HG02610 (cell line): Measurements from ENCODE around the gene MACROD2.
"Not testable (repeated sequence)": the region's sequence is repeated elsewhere in the genome, so short reads cannot be mapped to it uniquely, and the experiment has no call there.

ENCODE experiments used
- ATAC-seq: cut with Tn5 transposase; IDR thresholded peaks from one replicate; pipeline ENCODE4 v1.9.1; 2021; ENCODE audit warnings: mild to moderate bottlenecking, moderate library complexity; ENCODE audit not compliant: unreplicated experiment

MACROD2 gene

DNA sequence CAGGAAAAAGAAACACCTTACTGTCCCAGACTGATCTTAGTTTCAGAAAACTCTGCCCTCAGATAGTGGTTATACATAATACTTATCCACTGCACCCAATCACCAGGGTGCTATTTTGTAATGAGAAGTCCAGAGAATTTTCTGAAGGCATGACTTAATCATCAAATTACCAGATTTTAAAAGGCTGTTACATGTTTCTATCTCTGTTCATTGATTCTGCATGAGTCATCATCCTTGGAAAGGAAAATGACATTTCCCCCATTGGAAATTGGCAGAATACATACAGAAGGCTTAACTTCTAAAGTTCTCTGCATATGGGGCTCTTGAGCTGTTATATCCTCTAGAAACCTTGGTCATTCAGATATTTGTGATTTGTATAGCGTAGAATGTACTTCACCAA lies 930.0 kb downstream of the MACROD2 start:
- ATAC-seq: no peak

DNA sequence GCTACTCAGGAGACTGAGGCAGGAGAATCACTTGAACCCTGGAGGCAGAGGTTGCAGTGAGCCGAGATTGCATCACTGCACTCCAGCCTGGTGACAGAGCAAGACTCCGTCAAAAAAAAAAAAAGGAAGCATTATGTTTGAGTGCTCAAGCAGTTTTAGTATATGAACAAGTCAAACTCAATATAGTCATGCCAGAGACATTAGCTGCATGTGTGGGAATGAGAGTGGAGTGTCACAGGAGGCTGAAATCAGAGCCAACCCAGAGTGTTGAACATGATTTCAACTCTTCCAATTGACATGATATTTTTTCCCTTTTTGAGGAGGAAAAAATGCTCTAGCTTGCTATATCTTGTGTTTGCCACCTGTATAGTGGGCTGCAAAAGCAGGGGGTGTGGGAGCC lies 931.1 kb downstream of the MACROD2 start:
- not testable (repeated sequence) for ATAC-seq

DNA sequence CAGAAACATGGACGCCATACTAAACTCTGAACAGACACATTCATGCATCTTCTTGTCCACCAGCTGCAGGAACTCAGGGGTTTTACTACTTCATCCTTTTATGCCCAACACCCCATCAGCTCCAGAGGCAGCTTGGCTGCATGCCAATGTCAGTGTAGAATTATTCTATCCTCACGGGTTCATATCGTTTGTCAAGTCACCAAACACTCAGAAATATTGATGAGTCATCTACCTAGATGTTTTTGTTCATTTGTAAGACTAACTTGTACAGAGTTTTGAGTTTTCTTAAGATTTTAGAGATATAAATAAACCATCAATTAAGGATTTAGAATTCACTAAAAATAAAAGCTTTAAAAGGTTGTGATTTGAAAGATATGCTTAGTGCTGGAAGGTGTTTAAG lies 932.8 kb downstream of the MACROD2 start:
- ATAC-seq: no peak

- no peak for ATAC-seq
Measured at GRCh38 chr20:14929388-14929787, 934.1 kb downstream of the MACROD2 start.

- no peak for ATAC-seq
Measured at GRCh38 chr20:14932040-14932439, 936.7 kb downstream of the MACROD2 start.

DNA sequence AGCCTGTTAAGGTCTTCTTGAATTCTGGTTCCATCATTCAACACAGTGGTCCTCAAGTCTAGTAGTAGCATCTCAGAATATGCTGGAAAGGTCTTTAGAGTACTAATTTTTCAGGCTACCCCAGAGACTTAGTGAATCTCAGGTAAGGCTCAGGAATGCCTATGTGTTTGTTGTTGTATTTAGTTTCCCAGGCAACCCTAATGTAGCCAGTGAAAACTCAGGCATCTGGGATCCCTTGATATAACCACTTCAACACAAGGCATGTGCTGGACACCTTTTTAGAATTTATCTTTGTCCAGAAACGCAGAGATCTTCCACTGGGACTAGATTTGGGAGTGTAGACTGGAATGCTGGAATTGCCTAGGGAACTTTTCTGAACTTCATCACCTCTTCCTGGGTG lies 940.0 kb downstream of the MACROD2 start:
- no peak for ATAC-seq

DNA sequence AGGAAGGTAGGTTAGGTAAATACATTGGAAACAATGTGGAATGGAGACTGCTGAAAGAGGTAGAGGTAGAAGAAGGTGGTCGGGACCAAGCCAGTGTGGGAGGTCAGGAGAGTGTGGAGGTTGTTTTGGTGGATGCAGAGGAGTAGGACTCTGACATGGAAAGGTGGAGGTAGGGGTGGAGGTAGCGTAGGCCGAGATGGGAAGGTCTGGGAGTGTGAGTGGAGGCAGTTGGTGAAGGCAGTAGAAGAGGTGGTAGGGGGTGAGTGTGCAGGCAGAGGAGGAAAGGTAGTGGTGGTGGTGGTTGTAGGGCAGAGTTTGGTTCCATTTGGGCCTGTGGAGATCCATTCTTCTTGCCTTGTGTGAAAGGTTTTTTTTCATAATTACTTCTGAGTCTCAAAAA lies 941.7 kb downstream of the MACROD2 start:
- ATAC-seq: no peak

- no peak for ATAC-seq
Measured at GRCh38 chr20:14937846-14938245, 942.5 kb downstream of the MACROD2 start.

DNA sequence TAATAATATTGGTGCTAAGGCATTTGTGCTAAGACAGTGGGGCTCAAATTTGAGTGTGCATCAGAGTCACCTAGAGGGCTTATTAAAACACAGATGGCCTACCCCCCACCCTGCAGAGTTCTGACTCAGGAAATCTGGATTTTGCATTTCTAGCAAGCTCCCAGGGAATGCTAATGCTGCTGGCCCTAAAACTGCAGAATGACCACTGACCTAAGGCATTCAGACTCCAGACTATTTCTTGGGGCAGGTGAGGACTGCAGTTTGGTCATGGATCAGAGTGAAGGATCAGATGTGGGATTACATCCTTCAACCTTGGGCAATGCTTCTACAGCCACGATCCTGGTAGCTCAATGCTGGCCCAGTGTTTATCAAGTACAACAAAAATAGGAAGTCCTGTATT lies 952.2 kb downstream of the MACROD2 start:
- no peak for ATAC-seq

GRCh38 chr20:14947946-14948345 lies 952.6 kb downstream of the MACROD2 start:
- ATAC-seq: no peak

GRCh38 chr20:14948416-14948815 lies 953.1 kb downstream of the MACROD2 start:
- no peak for ATAC-seq

DNA sequence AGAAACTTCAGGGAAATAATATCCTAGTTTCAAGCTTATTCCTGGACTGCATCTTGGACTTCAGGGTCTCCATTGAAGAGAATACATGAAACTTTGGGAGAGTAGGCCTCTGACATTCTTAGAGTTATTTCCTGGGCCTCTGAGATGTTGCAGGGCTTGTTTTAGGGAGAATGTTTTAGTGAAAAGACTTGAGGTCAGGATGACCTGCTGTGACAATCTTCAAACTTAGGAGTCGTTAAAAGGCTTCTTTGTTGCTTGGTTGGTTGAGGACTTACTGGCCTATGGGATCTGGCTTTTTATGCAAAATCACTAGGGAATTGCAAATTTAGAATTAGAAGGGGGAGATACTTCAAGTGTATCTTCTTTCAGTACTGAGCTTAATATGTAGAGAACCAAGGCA lies 955.3 kb downstream of the MACROD2 start:
- ATAC-seq: no peak

GRCh38 chr20:14951105-14951504 lies 955.8 kb downstream of the MACROD2 start:
- peak; percentile 86 for ATAC-seq

DNA sequence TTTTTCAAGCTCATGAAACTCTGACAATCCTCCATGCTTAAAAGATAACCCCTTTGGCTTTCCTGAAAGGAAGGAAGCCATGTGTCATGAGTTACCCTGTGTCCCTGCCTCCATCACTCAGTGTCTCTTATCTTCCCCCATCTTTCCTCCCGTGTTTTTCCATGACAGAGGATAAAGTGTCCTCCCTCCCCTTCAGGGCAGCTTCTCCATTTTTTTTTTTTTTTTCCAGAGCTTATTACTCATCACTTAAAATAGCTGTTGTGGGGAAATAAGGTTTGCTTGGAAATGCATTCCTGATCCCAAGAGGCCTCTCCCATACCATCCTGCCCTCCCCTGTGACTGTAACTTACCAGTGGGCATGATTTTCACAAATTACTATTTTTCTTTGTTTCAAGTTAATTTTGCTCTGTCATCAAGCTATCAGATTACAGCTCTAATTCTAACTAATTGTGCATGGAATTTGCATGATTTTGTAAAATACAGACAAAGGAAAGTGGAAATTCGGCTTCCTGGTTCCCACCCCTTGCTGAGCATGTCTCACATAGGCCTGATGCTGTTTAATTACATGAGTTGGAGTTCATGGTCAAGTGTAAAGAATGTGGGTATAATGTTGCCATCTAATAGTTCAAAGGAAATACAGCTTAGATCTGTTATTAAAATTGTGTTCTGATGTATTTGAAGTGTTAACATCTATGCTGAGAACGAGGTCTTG lies 956.5 kb downstream of the MACROD2 start:
- ATAC-seq: no peak

DNA sequence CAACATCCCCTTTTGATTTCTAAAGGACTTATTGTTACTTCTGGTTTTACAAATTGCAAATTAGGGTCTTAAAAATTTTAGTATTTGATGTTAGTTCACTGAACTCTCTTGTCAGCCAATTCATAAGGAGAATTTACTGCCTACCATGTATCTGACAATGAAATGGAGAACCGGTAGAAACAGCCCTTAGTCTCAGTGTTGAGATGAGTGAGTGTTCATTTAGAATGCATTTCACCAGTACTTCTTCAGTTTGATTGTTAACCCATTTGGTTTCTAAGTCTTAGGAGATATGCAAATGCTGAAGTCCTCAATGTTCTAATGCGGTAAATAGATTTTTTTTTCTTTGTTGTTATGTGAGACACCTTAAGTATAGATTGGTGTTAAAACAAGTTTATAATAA lies 958.4 kb downstream of the MACROD2 start:
- ATAC-seq: no peak

- ATAC-seq: no peak
Measured at GRCh38 chr20:14955399-14955798, 960.1 kb downstream of the MACROD2 start.

DNA sequence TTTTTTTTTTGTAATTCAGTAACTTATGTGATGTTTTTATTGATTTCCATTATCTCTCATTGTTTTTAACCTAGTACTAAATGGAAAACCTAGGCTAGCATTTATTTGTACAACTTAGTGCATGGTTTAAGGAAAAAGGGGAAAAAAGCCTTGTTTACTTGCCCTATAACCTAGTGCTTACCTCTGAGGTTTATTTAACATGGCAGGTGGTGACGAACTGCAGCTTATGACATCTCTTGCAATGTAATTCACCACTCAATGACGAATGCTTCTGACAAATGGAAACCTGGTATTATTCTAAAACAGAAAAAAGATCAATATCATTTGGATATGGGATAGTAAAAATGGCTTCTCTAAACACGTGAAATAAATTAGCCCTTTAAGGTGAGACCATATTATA lies 960.7 kb downstream of the MACROD2 start:
- ATAC-seq: no peak

- ATAC-seq: no peak
Measured at GRCh38 chr20:14956538-14956937, 961.2 kb downstream of the MACROD2 start.

- no peak for ATAC-seq
Measured at GRCh38 chr20:14957402-14957801, 962.1 kb downstream of the MACROD2 start.

GRCh38 chr20:14958626-14959025 lies 963.3 kb downstream of the MACROD2 start:
- no peak for ATAC-seq

DNA sequence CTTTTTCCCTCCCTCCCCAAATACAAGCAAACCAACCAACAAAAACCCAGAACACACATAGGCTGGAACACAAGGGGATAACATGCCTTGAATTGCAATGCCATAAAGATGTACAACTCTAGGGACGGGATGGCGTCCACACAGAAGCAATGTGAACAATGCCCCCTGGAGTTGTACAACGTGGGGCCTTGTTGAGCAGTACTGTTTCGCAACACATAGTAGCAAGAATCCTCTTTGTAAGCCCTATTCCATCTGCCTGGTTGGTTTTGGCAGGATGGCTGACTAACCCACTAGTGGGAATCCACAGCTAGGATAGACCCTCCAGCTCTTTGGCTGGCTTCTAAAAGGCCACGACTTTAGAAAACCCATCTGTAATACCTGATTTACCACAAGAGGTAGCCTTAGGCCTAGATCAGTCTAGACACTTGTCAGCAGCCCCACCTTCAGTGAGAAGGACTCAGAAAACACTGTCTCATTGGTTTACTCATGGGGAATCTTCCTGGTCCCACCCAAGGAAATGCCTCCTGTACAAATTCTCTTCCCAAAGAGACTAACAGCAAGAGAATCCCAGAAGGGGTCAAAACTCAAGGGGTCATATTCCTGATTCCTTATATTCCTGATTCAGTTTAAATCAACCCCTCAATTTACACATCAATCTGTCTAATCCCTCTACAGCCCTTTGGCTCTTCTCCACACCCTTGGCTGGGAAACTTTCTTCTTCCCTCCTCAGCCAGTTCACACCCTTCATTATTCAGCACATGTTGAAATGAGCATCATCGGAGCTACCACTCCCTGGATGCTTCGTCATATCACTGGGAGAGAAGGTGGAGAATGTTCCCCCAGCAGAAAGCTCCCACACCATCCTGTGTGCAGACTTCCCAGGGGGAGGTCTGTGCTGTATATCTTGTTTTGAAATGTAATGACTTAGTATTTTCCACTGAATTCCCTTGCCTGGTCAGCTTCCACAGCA lies 964.5 kb downstream of the MACROD2 start:
- ATAC-seq: no peak

DNA sequence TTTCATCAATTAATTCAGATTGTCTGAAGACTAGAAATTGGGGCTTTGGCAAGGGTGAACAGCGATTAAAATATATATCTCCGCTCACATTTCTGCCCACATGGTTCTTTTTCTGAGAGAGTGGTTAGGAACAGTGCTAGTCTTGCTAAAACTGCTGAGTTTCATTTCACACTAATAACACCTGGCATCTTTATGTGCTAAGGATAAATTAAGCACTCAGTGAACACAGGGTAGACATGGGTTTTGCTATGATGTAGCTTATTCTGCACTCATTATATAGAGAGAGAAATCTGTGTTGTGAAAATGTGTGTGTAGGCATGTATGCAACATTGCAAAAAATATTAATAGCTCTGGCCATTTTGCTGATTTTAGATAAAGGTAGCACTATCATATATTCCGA lies 965.5 kb downstream of the MACROD2 start:
- no peak for ATAC-seq
